Measurements from ENCODE around the gene IP6K2.

IP6K2 gene

DNA sequence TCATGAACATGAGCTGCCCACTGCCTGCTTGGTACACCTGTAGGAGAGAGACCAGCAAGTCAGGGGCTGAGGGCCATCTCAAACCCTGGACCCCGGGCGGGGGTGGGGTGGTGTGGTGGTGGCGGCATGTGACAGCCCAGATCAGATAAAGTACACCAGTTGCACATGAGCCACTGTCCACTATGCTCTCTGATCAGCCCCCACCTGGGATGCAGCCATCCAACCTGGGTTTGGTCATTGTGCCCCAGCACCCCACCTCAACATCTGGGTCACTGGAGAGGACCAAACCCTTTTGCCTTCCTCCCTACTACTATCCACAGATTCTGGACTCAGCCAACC is 28.3 kb downstream of the IP6K2 start:
- no peak for DNase-seq (ENCODE audit: low spot score)

DNA sequence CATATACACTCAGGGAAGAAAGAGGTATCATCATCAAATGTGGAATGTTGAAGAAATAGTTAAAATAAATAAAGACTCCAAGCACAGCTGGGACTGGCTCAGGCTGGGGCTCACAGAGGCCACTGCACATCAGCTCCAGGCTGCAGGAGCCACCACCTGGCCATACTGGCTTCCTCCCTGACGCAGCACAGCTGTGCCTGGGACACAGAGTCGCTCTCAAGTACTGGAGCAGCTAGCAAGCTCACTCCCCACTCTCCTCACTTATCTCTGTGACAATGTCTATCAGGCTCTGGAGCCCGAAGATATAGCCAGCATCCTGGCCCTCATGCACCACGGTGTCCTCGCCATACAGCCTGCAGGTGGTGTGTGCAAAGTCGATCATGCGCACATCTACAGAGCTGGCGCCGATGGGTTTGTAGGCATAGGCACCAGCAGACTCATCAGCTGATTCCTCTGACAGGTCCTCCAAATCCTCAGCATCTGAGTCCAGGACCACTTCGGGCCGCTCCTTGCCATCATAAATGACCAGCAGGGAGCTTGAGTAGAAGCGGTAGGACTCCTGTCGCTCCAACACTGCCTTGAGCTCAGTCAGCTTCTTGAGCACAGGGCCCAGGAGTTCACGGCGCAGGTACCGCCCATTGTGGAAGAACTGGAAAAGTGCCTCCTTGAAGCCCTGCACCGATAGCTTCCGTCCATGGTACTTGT is 28.8 kb downstream of the IP6K2 start:
- no peak for DNase-seq (ENCODE audit: low spot score)

DNA sequence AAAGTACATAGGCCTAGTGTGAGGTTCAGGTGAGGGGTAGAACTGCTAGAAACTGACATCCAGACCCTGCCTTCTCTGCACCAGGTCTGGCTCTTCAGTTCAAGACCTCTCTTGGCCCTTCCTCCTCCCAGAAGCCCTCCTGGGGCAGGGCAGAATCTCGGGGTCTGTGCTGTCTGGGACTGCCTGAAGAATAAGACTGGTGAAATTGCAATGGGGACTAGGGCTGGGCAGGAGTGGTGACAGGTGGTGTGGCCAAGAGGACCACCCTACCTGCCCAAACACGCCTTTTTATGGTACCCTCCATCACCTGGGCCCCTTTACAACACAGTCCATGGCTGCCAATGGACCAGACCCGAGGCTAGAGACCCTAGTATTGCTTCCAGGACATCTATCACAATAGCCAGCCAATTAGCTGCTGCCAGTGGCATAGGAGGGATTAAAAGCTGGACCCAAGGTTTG is 29.8 kb downstream of the IP6K2 start:
- DNase-seq (ENCODE audit: low spot score): no peak

DNA sequence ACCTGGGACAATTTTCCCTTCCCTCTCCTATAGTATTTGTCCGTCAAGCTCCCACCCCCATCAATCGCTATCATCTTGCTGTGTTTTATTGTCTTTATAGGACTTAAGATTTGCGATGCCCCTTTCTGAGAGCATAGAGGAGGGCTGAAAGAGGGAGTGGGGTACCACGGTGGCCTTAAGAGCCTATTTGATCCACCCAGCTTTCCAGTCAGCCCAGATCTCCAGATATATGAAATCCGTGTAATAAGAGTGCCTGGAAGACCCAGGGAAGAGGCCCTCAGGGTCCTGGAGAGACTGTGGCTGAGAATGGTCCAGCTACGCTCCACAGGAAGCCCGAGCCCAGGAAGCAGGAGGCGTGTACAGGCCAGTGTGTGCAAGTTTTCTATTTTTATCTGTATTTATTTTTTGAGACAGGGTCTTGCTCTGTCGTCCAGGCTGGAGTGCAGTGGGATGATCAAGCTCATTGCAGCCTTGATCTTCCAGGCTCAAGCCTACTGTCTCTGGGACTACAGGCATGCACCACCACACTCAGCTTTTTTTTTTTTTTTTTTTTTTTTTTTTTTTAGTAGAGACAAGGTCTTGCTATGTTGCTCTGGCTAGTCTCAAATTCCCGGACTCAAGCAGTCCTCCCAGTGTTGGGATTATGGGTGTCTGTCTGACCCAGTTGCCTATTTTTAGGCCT is 30.3 kb downstream of the IP6K2 start:
- DNase-seq (ENCODE audit: low spot score): no peak

DNA sequence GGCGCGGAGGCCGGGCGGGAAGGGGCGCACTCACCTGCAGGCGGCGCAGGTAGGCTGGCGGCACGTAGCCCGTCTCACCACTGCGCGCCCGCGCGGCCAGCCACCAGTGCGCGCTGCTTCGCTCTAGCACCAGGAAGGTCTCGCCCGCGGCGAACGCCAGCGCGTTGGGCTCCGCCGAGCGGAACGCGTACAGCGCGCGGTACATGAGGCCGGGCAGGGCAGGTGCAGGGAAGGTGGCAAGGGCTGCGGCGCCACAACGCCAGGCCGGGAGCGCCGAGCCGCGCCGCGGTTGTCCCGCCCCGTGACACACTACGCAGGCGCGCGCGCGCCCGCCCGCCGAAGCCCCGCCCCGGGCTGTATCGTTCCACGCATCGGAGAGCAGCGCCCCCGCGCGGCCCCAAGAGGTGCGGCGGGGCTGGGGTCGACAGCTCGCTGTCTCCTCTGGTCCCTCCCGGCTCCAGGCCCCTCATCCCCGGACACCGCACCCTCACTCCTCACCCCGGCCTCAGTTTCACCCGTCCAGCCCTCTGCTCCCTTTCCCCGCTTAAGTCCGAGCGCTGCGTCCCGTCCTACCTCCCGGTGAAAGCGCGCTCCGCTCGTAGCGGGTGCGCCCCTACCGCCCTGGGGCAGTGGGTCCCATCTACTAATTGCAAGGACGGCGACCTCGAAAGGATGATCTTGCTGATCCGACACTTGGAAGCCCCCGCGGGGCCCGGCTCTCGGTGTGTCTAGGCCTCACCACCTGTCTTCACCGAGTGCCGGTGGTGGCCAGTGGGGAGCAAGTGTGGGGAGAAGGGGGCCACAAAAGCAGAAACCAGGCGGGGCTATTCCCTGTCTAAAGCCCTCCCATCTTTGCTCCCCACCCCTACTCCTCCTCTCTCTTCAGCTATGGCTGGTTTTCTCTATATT is 31.2 kb downstream of the IP6K2 start, which contains the start of gene NCKIPSD:
TSS of gene NCKIPSD (minus strand) at position 313 of the 909 bp plus-strand sequence. CDS start at position 205, 108 bp downstream.
- peak; percentile 98 for DNase-seq (ENCODE audit: low spot score)

DNA sequence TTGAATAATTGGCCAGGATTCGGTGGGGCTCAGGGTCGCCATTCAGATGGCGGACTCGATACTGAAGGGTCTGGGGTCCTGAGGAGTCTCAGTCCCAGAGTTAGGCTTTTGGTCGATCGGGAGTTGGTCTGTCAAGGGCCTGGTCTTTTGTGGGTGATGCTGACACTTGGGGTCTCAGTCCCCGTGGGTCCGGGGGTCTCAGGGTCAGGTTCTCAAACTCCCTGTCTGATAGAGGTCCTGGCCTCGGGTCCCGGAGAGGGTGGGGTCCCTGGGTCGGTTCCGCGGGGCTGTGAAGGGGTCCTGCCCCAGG is 31.8 kb downstream of the IP6K2 start:
- no peak for DNase-seq (ENCODE audit: low spot score)

DNA sequence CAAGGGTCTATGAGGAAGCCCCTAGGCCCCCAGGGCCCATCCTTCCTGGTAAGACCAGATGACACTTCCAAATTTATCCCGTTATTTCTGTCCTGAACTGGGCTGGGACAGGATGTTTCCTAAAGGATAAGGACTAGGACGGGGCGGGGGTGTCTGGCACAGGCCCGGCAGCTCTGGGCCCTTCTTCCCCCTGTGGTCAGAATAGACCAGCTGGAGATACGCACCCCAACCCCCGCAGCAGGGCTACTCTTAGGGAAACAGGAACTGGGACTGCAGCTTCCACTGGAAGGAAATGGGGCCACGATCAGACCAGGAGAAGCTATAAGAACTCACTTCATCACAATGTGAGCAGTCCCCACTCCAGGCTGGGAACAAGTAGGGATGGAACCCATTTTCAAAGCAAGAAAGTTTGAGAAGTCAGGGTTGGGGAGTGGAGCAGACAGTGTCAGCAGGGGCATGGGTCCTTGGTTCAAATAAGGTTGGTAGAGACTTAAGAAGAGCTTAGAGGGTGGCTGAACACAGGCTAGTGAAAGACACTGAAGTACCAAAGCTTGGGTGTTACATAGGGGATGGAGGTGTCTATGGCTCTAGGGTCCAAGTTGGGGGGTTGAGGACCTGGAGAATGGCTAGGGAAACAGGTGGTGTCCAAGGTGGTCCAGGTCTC is 32.4 kb downstream of the IP6K2 start:
- DNase-seq (ENCODE audit: low spot score): peak; percentile 42

DNA sequence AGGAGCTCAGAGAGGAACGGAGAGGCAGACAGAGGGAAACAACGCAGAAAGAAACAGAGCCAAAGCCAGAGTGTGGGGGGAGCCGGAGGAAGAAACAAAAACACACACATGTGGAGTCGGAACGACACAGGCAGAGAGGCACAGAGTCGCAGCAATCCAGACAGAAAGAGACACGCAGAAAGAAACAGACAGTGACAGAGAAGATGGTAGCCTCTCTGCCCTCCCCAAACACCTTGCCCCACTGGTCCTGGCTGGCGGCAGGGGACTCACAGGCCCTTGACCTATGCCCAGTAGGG is 33.0 kb downstream of the IP6K2 start:
- no peak for DNase-seq (ENCODE audit: low spot score)

DNA sequence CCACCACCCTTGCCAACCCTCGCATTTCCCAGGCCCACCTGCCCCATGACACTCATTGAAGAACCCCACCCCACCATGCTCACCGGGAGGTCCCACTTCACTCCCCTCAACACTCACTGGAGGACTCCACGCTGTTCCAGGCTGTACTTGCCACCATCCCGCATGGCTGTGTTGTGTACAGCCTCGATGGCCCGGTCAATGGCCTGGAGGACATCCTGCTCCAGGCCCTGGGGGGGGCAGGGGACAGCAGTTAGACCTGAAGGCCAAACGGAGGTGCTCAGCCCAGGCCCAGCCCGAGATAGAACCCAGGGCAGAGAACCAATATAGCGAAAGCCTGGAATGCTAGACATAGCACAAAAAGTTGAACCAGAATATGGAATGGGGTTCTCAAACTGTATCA is 34.2 kb downstream of the IP6K2 start:
- DNase-seq (ENCODE audit: low spot score): no peak

DNA sequence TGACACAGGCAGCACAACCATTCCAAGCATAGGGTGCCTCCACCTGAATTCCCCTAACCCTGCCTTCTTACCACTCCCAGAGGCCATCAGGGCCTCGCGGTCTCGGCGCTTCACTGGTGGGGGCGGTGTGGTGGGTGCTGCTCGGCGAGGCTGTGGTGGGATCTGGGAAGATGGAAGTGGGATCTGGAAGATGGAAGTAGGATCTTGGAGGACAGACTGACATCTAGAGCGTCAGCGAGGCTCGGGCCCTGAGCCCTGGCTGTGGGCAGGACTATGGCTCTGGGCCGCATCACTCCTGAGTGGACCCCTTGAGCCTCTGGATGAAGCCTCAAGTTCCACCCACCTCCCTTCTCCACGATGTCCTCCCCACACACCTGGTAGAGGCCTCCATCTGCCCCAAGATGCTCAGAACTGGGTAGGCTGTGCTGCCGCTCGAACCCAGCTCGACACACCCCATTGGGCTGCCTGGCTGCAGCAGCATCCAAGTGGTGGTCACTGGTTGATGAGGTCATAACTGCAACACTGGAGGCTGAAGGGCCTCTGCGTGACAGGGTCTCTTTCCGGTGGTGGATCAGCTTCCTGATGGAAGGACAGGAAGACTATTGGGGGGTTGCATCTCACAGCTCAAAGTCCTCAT is 34.9 kb downstream of the IP6K2 start:
- DNase-seq (ENCODE audit: low spot score): no peak

DNA sequence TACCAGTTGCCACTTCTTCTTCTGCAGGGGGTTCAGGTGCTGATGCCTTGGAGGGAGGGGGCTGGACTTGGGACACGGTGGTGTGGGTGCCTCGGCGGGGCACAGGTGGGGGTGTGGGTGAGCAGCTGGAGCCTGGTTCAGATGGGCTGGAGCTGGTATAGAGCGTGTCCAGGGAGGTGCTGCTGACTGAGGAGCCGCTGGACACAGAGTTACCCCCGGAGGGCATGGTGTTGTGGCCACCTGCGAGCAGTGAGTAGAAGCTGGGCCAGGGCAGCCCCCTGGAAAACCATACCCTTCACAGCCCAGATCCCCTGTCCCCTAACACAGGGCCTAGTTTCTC is 35.5 kb downstream of the IP6K2 start:
- no peak for DNase-seq (ENCODE audit: low spot score)

DNA sequence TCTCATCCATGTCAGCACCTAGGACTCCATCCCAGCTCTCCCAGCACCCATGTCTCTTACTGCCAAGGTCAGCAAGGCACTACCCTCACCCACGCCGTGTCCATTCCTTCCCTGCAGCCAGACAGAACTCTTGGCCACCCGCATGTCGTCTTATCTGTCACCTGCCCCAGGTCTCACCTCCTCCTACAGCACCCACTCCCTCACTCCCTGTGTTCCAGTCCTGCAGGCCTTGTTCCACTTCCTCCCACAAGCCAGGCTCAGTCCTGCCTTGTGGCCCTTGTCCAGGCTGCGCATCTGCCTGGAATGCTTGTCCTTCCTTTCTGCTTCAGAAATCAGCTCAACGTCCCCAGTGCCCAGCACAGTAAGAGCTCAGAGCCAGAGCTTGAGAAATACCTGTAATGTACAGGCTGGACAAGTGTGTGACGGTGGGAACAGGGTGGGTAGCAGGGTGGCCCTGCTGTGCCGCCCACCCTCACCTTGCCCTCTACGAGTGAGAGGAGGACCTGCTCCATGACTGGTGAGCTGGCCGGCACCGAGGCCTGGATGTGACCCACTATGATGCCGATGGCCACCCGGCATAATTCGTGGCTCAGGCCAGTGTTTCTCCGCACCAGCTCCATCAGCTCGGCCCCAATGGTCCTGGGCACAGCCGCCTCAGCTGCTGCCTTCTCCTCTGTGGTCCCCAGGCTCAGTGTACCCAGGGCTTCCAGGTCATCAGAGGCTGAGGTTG is 36.0 kb downstream of the IP6K2 start:
- DNase-seq (ENCODE audit: low spot score): no peak

DNA sequence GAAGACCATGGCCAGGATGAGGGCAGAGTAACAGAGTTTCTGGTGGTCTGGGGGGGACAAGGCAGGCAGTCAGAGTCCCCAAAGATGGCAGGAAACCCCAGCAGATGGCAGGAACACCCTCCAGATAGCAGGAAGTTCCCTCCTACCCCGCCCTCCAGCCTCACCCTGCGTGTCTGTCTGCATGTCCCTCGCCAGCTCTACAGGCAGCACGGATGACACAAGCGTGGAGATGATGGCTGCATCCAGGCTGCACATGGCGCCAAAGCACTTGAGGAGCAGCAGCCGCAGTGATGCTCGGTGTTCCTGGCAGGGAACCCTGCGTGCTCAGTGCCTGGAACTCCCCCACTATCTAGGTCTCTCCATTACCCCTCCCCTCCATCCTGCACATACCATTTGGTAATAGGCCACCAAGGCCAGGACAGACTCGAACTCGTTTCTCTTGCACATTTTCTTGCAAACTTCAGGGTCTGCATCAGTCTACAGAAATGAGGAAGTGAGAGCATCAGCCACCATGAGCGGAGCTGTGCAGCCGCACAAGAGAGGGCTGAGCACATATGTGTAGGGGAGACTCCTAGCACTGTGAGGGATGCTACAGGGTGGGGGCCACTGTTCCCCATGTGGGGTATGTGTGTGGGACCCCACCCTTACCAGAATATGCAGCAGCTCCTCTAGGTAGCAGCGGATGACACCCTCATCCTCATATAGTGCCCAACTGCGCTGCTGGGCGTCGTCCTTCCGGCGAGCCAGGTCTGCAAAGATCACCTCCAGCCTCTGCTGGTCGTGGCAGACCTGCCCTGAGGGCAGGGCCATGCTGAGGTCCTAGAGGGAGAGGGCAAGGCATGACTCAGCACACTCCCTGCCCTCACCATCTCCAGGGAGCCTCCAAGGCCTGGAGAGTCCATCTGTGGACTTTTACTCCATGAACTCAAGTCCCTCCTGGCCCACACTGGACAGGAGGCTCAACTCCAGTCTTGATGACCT is 37.3 kb downstream of the IP6K2 start:
- no peak for DNase-seq (ENCODE audit: low spot score)

DNA sequence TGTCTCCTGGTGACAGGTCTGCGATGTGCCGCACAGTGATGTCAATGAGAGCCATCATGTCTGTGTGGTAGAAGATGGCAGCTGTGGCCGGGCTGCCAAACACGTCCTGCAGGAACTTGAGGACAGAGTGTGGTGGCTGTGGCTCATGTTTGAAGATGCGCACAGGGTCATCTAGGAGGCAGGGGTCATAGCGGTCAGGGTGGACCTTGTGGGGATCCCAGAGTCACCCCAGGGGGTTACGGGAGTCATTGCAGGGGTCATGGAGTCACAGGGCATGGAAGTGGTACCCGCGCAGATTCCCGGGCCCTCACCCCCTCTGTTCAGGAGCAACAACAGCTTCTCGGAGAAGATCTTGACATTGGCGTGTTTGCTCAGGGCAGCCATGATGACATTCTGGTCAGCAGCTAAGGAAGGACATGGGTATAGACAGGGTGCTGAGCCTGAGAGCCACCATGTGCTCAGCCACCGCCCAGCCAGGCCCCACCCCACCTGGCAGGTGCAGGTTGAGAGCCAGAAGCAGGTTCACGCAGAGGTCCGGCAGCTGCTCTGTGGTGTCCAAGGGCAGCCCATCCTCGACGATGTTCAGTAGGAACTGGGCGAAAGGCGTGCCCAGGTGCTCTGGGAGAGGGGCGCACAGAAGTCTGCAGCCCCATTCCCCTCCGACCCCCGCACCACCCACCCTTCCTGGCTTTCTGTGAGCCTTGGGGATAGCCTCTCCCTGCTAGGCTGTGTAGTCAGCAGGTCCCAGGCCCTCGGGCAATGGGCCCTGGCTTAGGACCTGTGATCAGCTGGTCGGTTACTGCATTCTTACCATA is 38.2 kb downstream of the IP6K2 start:
- DNase-seq (ENCODE audit: low spot score): no peak

DNA sequence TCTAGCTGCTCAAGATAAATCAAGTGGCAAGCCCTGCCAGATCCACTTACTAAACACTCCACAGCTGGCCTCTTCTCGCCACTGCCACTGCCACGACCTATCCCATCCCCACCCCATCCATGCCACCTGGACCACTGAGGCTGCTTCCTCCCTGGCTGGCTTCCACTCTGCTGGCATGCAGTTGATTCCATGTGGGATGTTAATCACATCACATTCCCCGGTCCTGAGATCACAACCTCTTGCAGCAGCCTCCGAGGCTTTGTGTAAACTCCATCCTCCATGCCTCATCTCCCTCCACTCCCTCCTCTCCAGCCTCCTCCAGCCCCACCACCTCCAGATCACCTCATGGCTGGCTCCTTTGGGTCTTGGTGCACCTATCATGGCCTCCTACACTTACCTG is 39.0 kb downstream of the IP6K2 start:
- no peak for DNase-seq (ENCODE audit: low spot score)

DNA sequence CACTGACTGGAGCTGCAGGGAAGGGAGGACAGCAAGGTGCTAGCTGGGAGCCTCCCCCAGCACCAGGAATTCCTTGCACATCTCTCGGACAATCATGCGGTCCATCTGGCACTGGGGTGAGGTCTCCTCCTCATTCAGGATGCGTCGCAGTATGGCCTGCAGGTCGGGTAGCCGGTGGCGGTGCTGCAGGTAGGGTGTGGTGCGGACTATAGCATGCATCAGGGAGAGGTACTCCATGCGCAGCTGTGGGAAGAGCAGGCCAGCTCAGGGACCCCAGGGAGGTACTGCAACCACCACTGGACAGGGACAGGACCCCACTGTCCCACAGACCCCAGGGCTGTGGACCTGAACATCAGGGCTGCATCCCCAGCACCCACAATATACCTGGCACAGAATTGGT is 42.5 kb downstream of the IP6K2 start:
- DNase-seq (ENCODE audit: low spot score): no peak

DNA sequence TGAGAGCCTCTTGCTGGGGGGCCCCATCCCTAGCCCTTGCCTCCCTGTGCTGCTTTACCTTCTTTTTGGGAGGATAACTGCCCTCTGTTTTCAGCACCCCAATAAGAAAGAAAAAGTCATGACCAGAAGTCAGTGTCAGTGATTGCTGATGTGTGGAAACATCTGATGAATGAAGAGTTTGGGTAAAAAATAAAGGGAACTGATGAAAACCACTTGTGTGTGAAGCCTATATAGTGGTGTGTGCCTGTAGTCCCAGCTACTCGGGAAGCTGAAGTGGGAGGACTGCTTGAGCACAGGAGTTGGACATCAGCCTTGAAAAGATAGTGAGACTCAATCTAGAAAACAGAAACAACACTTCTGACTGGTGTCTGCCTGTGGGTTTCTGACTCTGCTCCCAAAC is 44.5 kb downstream of the IP6K2 start:
- DNase-seq (ENCODE audit: low spot score): no peak

DNA sequence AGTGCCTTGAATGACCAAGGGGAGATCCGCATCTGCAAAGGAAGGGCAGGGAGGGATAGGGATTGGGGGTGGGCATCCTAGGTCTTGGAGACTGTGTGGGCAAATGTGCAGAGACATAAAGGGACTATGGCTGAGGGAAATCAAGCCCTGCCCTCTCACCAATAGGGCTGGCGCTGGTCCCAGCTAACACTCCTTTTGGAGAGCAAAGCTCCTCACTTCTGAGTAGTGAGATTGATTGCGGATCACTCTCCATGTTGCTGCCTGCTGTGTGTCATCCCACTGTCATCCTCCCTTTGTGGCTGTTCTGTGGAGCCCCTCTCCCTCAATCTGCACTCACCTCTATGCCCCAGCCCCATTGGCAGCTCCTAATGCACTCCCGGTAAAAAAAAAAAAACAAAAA is 52.1 kb downstream of the IP6K2 start:
- no peak for DNase-seq (ENCODE audit: low spot score)

DNA sequence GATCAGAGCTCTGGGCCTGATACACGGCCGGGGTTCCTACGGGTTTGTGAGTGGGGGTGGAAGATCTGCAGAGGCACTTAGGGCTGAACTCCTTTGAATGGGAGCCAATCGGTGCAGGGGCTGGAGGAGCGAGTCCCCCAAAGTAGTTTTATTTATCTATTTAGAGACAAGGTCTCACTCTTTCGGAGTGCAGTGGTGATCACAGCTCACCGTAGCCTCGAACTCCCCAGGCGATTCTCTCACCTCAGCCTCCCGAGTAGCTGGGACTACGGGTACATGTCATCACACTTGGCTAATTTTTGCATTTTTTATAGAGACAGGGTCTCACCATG is 52.7 kb downstream of the IP6K2 start:
- no peak for DNase-seq (ENCODE audit: low spot score)
